ENCODE results near the gene CREB3.

Gene CREB3

GRCh38 chr9:35700942-35701341 is 31.5 kb upstream of the CREB3 start:
- no peak for DNase-seq (ENCODE audit: low read depth in 2 of 2)

GRCh38 chr9:35702696-35703095 is 29.8 kb upstream of the CREB3 start:
- DNase-seq (ENCODE audit: low read depth in 2 of 2): no peak

GRCh38 chr9:35703906-35704672 is 28.4 kb upstream of the CREB3 start:
- DNase-seq (ENCODE audit: low read depth in 2 of 2): no peak

- DNase-seq (ENCODE audit: low read depth in 2 of 2): no peak
Measured at GRCh38 chr9:35705372-35705771, 27.1 kb upstream of the CREB3 start.

GRCh38 chr9:35705836-35706430 is 26.5 kb upstream of the CREB3 start:
- DNase-seq (ENCODE audit: low read depth in 2 of 2): no peak

- DNase-seq (ENCODE audit: low read depth in 2 of 2): no peak
Measured at GRCh38 chr9:35706951-35707350, 25.5 kb upstream of the CREB3 start.

GRCh38 chr9:35708146-35708545 is 24.3 kb upstream of the CREB3 start:
- no peak for DNase-seq (ENCODE audit: low read depth in 2 of 2)

GRCh38 chr9:35710818-35711500 is 21.5 kb upstream of the CREB3 start:
- no peak for DNase-seq (ENCODE audit: low read depth in 2 of 2)

GRCh38 chr9:35711501-35712428 is 20.7 kb upstream of the CREB3 start:
- no peak for DNase-seq (ENCODE audit: low read depth in 2 of 2)

- DNase-seq (ENCODE audit: low read depth in 2 of 2): no peak
Measured at GRCh38 chr9:35712762-35713400, 19.6 kb upstream of the CREB3 start.

GRCh38 chr9:35713578-35713977 is 18.9 kb upstream of the CREB3 start:
- no peak for DNase-seq (ENCODE audit: low read depth in 2 of 2)

- DNase-seq (ENCODE audit: low read depth in 2 of 2): no peak
Measured at GRCh38 chr9:35714123-35714522, 18.3 kb upstream of the CREB3 start.

- DNase-seq (ENCODE audit: low read depth in 2 of 2): no peak
Measured at GRCh38 chr9:35714579-35715252, 17.8 kb upstream of the CREB3 start.

- no peak for DNase-seq (ENCODE audit: low read depth in 2 of 2)
Measured at GRCh38 chr9:35716230-35716629, 16.2 kb upstream of the CREB3 start.

- no peak for DNase-seq (ENCODE audit: low read depth in 2 of 2)
Measured at GRCh38 chr9:35717132-35717870, 15.2 kb upstream of the CREB3 start.

GRCh38 chr9:35718721-35719511 is 13.6 kb upstream of the CREB3 start:
- DNase-seq (ENCODE audit: low read depth in 2 of 2): no peak

GRCh38 chr9:35719546-35719945 is 12.9 kb upstream of the CREB3 start:
- no peak for DNase-seq (ENCODE audit: low read depth in 2 of 2)

- no peak for DNase-seq (ENCODE audit: low read depth in 2 of 2)
Measured at GRCh38 chr9:35723426-35723825, 9.0 kb upstream of the CREB3 start.

GRCh38 chr9:35723908-35724307 is 8.6 kb upstream of the CREB3 start:
- no peak for DNase-seq (ENCODE audit: low read depth in 2 of 2)
